GM23248 (cell line): ENCODE measurements around the gene RIPK3. TPM values are rescaled to one million over a fixed set of nuclear protein-coding genes. Genes with fewer than 3 reads are reported as not detected.
A peak's percentile ranks its signal among the peaks of the same experiment; 100 is the strongest.

Experiments used
- DNase-seq: peaks from one replicate; pipeline ENCODE4 v3.0.0-alpha.2; 2015
- H2AFZ ChIP-seq: fragments of 200-600 bp; sonication (generic); 2 replicates; pipeline ENCODE4 v1.6.1; 2016; ENCODE audit warnings: antibody characterized with exemption
- H3F3A ChIP-seq: fragments of 200-600 bp; sonication (generic); 2 replicates; pipeline ENCODE4 v1.6.1; 2016; ENCODE audit warnings: mild to moderate bottlenecking, antibody characterized with exemption, mixed run types; ENCODE audit not compliant: insufficient read depth
- H3K27ac ChIP-seq: fragments of 200-600 bp; sonication (generic); 2 replicates; pipeline ENCODE4 v1.5.1; 2016; ENCODE audit warnings: mild to moderate bottlenecking
- H3K27me3 ChIP-seq: fragments of 200-600 bp; sonication (generic); replicated peaks from 2 replicates; pipeline ENCODE4 v1.6.1; 2016; ENCODE audit warnings: mild to moderate bottlenecking; ENCODE audit not compliant: insufficient read depth
- H3K36me3 ChIP-seq: fragments of 200-600 bp; sonication (generic); 2 replicates; pipeline ENCODE4 v1.6.1; 2016; ENCODE audit warnings: low read depth, mild to moderate bottlenecking
- H3K4me1 ChIP-seq: fragments of 200-600 bp; sonication (generic); 2 replicates; pipeline ENCODE4 v1.6.1; 2016; ENCODE audit warnings: mild to moderate bottlenecking; ENCODE audit not compliant: insufficient read depth
- H3K4me2 ChIP-seq: fragments of 200-600 bp; sonication (generic); one replicate; pipeline ENCODE4 v1.6.1; 2016; ENCODE audit warnings: mild to moderate bottlenecking; ENCODE audit not compliant: unreplicated experiment
- H3K4me3 ChIP-seq: fragments of 200-600 bp; sonication (generic); 2 replicates; pipeline ENCODE4 v1.5.1; 2016; ENCODE audit warnings: mild to moderate bottlenecking
- H3K79me2 ChIP-seq: fragments of 200-600 bp; sonication (generic); 2 replicates; pipeline ENCODE4 v1.6.1; 2016; ENCODE audit warnings: mild to moderate bottlenecking; ENCODE audit not compliant: insufficient read depth
- H3K9ac ChIP-seq: fragments of 200-600 bp; sonication (generic); 2 replicates; pipeline ENCODE4 v1.6.1; 2016; ENCODE audit warnings: mild to moderate bottlenecking
- H3K9me2 ChIP-seq: fragments of 200-600 bp; sonication (generic); 2 replicates; pipeline ENCODE4 v1.6.1; 2016; ENCODE audit warnings: mixed run types, mild to moderate bottlenecking, moderate library complexity; ENCODE audit not compliant: insufficient read depth
- H3K9me3 ChIP-seq: fragments of 200-600 bp; sonication (generic); one replicate; pipeline ENCODE4 v1.6.1; 2017; ENCODE audit warnings: low read depth
- H4K20me1 ChIP-seq: fragments of 200-600 bp; sonication (generic); 2 replicates; pipeline ENCODE4 v1.6.0; 2016; ENCODE audit not compliant: insufficient read depth
- EZH2 ChIP-seq: fragments of 200-600 bp; sonication (generic); IDR thresholded peaks from 2 replicates; pipeline ENCODE4 v1.6.1; 2018; ENCODE audit warnings: antibody characterized with exemption, mild to moderate bottlenecking; ENCODE audit not compliant: insufficient read depth, poor library complexity, severe bottlenecking
- EZH2phosphoT487 ChIP-seq: fragments of 200-600 bp; sonication (generic); IDR thresholded peaks from 2 replicates; pipeline ENCODE4 v1.6.1; 2018; ENCODE audit warnings: antibody characterized with exemption, moderate library complexity, mild to moderate bottlenecking, low read depth; ENCODE audit not compliant: insufficient read depth
- WGBS, 2 experiments: methylation state at CpG; one replicate each; pipeline ENCODE4 v1.1.6; 2015 to 2017; ENCODE audit warnings: low lambda C conversion rate in 2 of 2, low coverage in 1 of 2; ENCODE audit errors: missing lambda C conversion rate in 2 of 2; 5-methylcytosine and 5-hydroxymethylcytosine counted together
- in situ Hi-C: fragments of 300-500 bp; cut with MboI; formaldehyde crosslinking; loops from 2 replicates; pipeline ENCODE4 v1.15.0; 2020
- polyA plus RNA-seq: library from polyadenylated mRNA; unstranded; fragments of >200 nt; fragmentation: Nextera tagmentation; extraction: Ambion mirVana; gene quantifications from 2 replicates; pipeline ENCODE4 v1.2.1, GENCODE V29; 2016
- total RNA-seq: library from RNA; depleted of rRNA; stranded (reverse); fragments of >200 nt; shearing (Covaris generic); gene quantifications from 2 replicates; pipeline ENCODE4 v1.2.3, GENCODE V29; 2014

Gene RIPK3
- total and polyA plus RNA-seq, 2 experiments from 2014 or later, result 2.2 to 5.1 TPM

- WGBS, 2 experiments, result 0 to 1% methylated on average over 23 to 28 of the region's 28 CpGs
- peak; percentile 95 for DNase-seq
- no peak for TF ChIP-seq EZH2
- no peak for TF ChIP-seq EZH2phosphoT487
- in situ Hi-C loops, result no loop called here
- no peaks in the 10 kb centered on the region for H3K36me3 ChIP-seq
- H3K9me2 ChIP-seq, result no peaks in the 10 kb centered on the region
- H3F3A ChIP-seq, result peaks cover 17% of the 10 kb centered on the region
- no peaks in the 10 kb centered on the region for H4K20me1 ChIP-seq
- H3K4me2 ChIP-seq, result peak overlapping the region; percentile 95
- H3K27me3 ChIP-seq, result no peaks in the 10 kb centered on the region
- H2AFZ ChIP-seq, result peak overlapping the region; percentile 65
- peak overlapping the region; percentile 99 for H3K27ac ChIP-seq
- H3K4me1 ChIP-seq, result peaks cover 40% of the 10 kb centered on the region
- peak overlapping the region; percentile 98 for H3K4me3 ChIP-seq
- peaks cover 21% of the 10 kb centered on the region for H3K79me2 ChIP-seq
- peak overlapping the region; percentile 100 for H3K9ac ChIP-seq
- H3K9me3 ChIP-seq, result no peaks in the 10 kb centered on the region
Measured at GRCh38 chr14:24365600-24366412, 26.0 kb upstream of the RIPK3 start.

GRCh38 chr14:24364841-24365240, 25.1 kb upstream of the RIPK3 start:
- Histone ChIP-seq H3K4me3 (peak overlapping the region; percentile 98), H3K9ac (peak overlapping the region; percentile 100), H2AFZ (peak overlapping the region; percentile 65), H3K9me3 (no peaks in the 10 kb centered on the region), H3F3A (peaks cover 17% of the 10 kb centered on the region), H4K20me1 (no peaks in the 10 kb centered on the region), H3K9me2 (no peaks in the 10 kb centered on the region), H3K36me3 (no peaks in the 10 kb centered on the region), H3K79me2 (peaks cover 15% of the 10 kb centered on the region; the same call in 1 of the 2 replicates), H3K4me2 (peak overlapping the region; percentile 95), H3K27me3 (no peaks in the 10 kb centered on the region), H3K4me1 (peaks cover 33% of the 10 kb centered on the region), H3K27ac (peak overlapping the region; percentile 99)
- no peak for TF ChIP-seq EZH2
- TF ChIP-seq EZH2phosphoT487, result no peak
- in situ Hi-C loops, result no loop called here
- 3 to 5% methylated on average over 1 of the region's 1 CpG for WGBS, 2 experiments
- DNase-seq, result peak; percentile 44

- no peak overlapping the region for H3K27ac ChIP-seq
- no peaks in the 10 kb centered on the region for H3K27me3 ChIP-seq
- H3F3A ChIP-seq, result peaks cover 17% of the 10 kb centered on the region
- WGBS, 2 experiments, result 92 to 96% methylated on average over 5 of the region's 5 CpGs
- H3K4me3 ChIP-seq, result no peak overlapping the region
- no peak for TF ChIP-seq EZH2phosphoT487
- no peak for TF ChIP-seq EZH2
- H3K9ac ChIP-seq, result no peak overlapping the region
- H2AFZ ChIP-seq, result no peak overlapping the region
- no peak for DNase-seq
- in situ Hi-C loops, result no loop called here
- no peaks in the 10 kb centered on the region for H3K36me3 ChIP-seq
- no peaks in the 10 kb centered on the region for H4K20me1 ChIP-seq
- no peak overlapping the region for H3K4me2 ChIP-seq
- H3K79me2 ChIP-seq, result peaks cover 4% of the 10 kb centered on the region; the same call in 1 of the 2 replicates
- H3K4me1 ChIP-seq, result peaks cover 33% of the 10 kb centered on the region
- no peaks in the 10 kb centered on the region for H3K9me2 ChIP-seq
- H3K9me3 ChIP-seq, result no peaks in the 10 kb centered on the region
Measured at GRCh38 chr14:24363401-24363800, 23.6 kb upstream of the RIPK3 start.

GRCh38 chr14:24362241-24362960, 22.6 kb upstream of the RIPK3 start:
- no peaks in the 10 kb centered on the region for H3K36me3 ChIP-seq
- in situ Hi-C loops, result no loop called here
- H4K20me1 ChIP-seq, result no peaks in the 10 kb centered on the region
- peaks cover 17% of the 10 kb centered on the region for H3F3A ChIP-seq
- H3K4me3 ChIP-seq, result no peak overlapping the region
- peak overlapping the region; percentile 83 for H3K27ac ChIP-seq
- DNase-seq, result peak; percentile 75
- 50 to 76% methylated on average over 2 of the region's 2 CpGs for WGBS, 2 experiments
- TF ChIP-seq EZH2 (no peak), EZH2phosphoT487 (0 out of 2 replicates have a peak, but pooled peaks have one; percentile 34)
- peaks cover 33% of the 10 kb centered on the region for H3K4me1 ChIP-seq
- H3K9me3 ChIP-seq, result no peaks in the 10 kb centered on the region
- H2AFZ ChIP-seq, result peak overlapping the region; percentile 54
- no peaks in the 10 kb centered on the region for H3K79me2 ChIP-seq
- H3K9me2 ChIP-seq, result no peaks in the 10 kb centered on the region
- H3K4me2 ChIP-seq, result peak overlapping the region; percentile 34
- no peaks in the 10 kb centered on the region for H3K27me3 ChIP-seq
- H3K9ac ChIP-seq, result peak overlapping the region; percentile 50
